ENCODE measurements around the gene SRRM3. TPM values are rescaled to one million over a fixed set of nuclear protein-coding genes. Genes with fewer than 3 reads are reported as not detected.

Gene SRRM3
- polyA plus RNA-seq, 1 donor (not counting 4 experiments of a cell fraction or from before 2014, with no cell fraction given): 0.30 TPM

- no peak overlapping the region for H3K4me2 ChIP-seq (ENCODE audit: control insufficient read depth, extremely low read depth, insufficient read depth, low read depth, low read length)
- no peaks in the 10 kb centered on the region for H3K79me2 ChIP-seq (ENCODE audit: control insufficient read depth, insufficient read depth, low read length)
- FAIRE-seq: no peak
- no peak overlapping the region for H3K27ac ChIP-seq (ENCODE audit: control insufficient read depth, insufficient read depth, low read length)
- TF ChIP-seq CTCF (optimal IDR thresholded peaks at IDR 0.05 in 1 of 3, IDR thresholded peaks at IDR 0.05 in 1 of 3, conservative IDR thresholded peaks at IDR 0.05 in 1 of 3; ENCODE audit: extremely low read depth in 1 of 3, insufficient read depth in 2 of 3, low read length in 3 of 3): no peak
- no peak for TF ChIP-seq EZH2 (IDR thresholded peaks at IDR 0.05; ENCODE audit: low read length)
- dilution Hi-C loops (cut with MboI; ENCODE audit: extremely low pct_ligation_motif_present, low sequenced_read_pairs): no loop called here
- no peaks in the 10 kb centered on the region for H3K9me3 ChIP-seq (ENCODE audit: control insufficient read depth, low read depth, low read length)
- DNase-seq (ENCODE audit: low read depth, low spot score): no peak
- no peak overlapping the region for H3K9ac ChIP-seq (ENCODE audit: control insufficient read depth, extremely low read depth, insufficient read depth, low read length)
- no peaks in the 10 kb centered on the region for H3K9me1 ChIP-seq (ENCODE audit: control insufficient read depth, extremely low read depth, insufficient read depth, low read length)
- no peak overlapping the region for H3K4me3 ChIP-seq (ENCODE audit: control insufficient read depth in 2 of 3, extremely low read depth in 1 of 3, insufficient read depth in 2 of 3, low read depth in 1 of 3, low read length in 3 of 3)
- no peak overlapping the region for H2AFZ ChIP-seq (ENCODE audit: control insufficient read depth, low read length)
- no peaks in the 10 kb centered on the region for H3K4me1 ChIP-seq (ENCODE audit: control insufficient read depth, extremely low read depth, insufficient read depth, low read length)
- H4K20me1 ChIP-seq (ENCODE audit: control insufficient read depth, extremely low read depth, insufficient read depth, low read length): no peaks in the 10 kb centered on the region
- H3K27me3 ChIP-seq (ENCODE audit: control insufficient read depth, extremely low read depth, insufficient read depth, low read length): peaks cover 5% of the 10 kb centered on the region
- no peaks in the 10 kb centered on the region for H3K36me3 ChIP-seq (ENCODE audit: control insufficient read depth in 2 of 2, extremely low read depth in 1 of 2, insufficient read depth in 2 of 2, low read length in 2 of 2)
Measured at GRCh38 chr7:76223286-76223972, 21.7 kb downstream of the SRRM3 start.

DNA sequence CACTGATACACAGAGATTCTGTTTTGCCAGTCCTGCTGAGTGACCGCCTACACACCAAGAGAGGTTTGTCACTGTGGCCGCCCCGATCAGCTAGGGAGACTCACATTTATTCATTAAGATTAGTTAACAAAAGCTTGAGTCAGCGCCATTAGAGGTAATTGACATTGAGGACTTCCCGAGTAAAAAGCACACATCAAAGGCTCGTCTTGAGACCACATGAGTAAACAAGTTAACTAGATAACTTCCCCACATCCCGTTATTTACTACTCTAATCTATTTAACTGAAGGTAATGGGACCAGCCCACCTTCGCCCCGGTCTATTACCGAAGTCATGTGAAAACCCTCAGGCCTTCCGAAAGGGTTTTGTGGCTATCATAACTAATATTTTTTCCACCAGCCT, 23.0 kb downstream of the SRRM3 start:
- Histone ChIP-seq H3K27me3 (ENCODE audit: control insufficient read depth, extremely low read depth, insufficient read depth, low read length) (no peaks in the 10 kb centered on the region), H4K20me1 (ENCODE audit: control insufficient read depth, extremely low read depth, insufficient read depth, low read length) (no peaks in the 10 kb centered on the region), H3K9me1 (ENCODE audit: control insufficient read depth, extremely low read depth, insufficient read depth, low read length) (no peaks in the 10 kb centered on the region), H3K79me2 (ENCODE audit: control insufficient read depth, insufficient read depth, low read length) (no peaks in the 10 kb centered on the region), H3K4me3 (ENCODE audit: control insufficient read depth in 2 of 3, extremely low read depth in 1 of 3, insufficient read depth in 2 of 3, low read depth in 1 of 3, low read length in 3 of 3) (no peak overlapping the region), H3K9me3 (ENCODE audit: control insufficient read depth, low read depth, low read length) (no peaks in the 10 kb centered on the region), H3K4me2 (ENCODE audit: control insufficient read depth, extremely low read depth, insufficient read depth, low read depth, low read length) (no peak overlapping the region), H2AFZ (ENCODE audit: control insufficient read depth, low read length) (no peak overlapping the region), H3K4me1 (ENCODE audit: control insufficient read depth, extremely low read depth, insufficient read depth, low read length) (no peaks in the 10 kb centered on the region), H3K27ac (ENCODE audit: control insufficient read depth, insufficient read depth, low read length) (no peak overlapping the region), H3K36me3 (ENCODE audit: control insufficient read depth in 2 of 2, extremely low read depth in 1 of 2, insufficient read depth in 2 of 2, low read length in 2 of 2) (no peaks in the 10 kb centered on the region), H3K9ac (ENCODE audit: control insufficient read depth, extremely low read depth, insufficient read depth, low read length) (no peak overlapping the region)
- FAIRE-seq (no peak), DNase-seq (ENCODE audit: low read depth, low spot score) (no peak)
- dilution Hi-C loops (cut with MboI; ENCODE audit: extremely low pct_ligation_motif_present, low sequenced_read_pairs): no loop called here
- TF ChIP-seq CTCF (optimal IDR thresholded peaks at IDR 0.05 in 1 of 3, IDR thresholded peaks at IDR 0.05 in 1 of 3, conservative IDR thresholded peaks at IDR 0.05 in 1 of 3; ENCODE audit: extremely low read depth in 1 of 3, insufficient read depth in 2 of 3, low read length in 3 of 3) (no peak), EZH2 (IDR thresholded peaks at IDR 0.05; ENCODE audit: low read length) (no peak)
